ENCODE data around the gene FPR1.

Gene FPR1

DNA sequence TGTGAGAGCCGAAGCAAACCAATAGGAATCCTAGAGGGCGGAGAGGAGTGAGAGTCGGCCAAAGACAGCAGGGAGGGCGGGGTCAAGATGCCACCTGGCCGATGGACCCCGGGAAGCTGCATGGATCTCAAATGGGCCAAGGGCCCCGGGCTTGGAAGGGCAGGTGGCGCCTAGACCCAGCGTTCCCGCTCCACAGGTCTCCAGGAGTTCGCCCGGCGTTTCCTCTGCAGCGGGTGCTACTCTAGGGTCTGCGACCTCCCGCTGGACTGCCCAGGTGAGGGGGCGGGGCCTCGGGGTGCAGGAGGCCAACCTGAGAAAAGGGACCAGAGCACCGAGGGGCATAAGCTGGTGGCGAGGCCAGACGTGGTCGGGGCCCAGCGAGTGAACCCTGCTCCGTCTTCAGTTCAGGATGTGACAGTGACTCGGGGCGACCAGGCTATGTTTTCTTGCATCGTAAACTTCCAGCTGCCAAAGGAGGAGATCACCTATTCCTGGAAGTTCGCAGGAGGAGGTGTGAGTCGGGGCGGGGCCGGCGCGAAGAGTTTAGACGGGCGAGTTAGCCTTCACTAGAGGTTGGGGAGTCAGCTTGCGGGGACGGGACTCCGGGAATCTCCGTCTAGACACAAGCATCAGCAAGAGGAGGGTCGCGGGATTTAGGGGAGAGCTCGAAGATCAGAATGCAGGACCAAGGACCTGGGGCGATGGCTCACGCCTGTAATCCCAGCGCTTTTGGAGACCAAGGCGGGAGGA lies 48.7 kb downstream of the FPR1 start:
- TF ChIP-seq, protein P1, sequence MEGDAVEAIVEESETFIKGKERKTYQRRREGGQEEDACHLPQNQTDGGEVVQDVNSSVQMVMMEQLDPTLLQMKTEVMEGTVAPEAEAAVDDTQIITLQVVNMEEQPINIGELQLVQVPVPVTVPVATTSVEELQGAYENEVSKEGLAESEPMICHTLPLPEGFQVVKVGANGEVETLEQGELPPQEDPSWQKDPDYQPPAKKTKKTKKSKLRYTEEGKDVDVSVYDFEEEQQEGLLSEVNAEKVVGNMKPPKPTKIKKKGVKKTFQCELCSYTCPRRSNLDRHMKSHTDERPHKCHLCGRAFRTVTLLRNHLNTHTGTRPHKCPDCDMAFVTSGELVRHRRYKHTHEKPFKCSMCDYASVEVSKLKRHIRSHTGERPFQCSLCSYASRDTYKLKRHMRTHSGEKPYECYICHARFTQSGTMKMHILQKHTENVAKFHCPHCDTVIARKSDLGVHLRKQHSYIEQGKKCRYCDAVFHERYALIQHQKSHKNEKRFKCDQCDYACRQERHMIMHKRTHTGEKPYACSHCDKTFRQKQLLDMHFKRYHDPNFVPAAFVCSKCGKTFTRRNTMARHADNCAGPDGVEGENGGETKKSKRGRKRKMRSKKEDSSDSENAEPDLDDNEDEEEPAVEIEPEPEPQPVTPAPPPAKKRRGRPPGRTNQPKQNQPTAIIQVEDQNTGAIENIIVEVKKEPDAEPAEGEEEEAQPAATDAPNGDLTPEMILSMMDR (IDR thresholded peaks at IDR 0.05; ENCODE audit: control insufficient read depth, extremely low read depth, insufficient read depth), result no peak
- H3K4me3 ChIP-seq (ENCODE audit: low read depth, low read length), result no peak overlapping the region
- no peak for DNase-seq (ENCODE audit: low read depth)

DNA sequence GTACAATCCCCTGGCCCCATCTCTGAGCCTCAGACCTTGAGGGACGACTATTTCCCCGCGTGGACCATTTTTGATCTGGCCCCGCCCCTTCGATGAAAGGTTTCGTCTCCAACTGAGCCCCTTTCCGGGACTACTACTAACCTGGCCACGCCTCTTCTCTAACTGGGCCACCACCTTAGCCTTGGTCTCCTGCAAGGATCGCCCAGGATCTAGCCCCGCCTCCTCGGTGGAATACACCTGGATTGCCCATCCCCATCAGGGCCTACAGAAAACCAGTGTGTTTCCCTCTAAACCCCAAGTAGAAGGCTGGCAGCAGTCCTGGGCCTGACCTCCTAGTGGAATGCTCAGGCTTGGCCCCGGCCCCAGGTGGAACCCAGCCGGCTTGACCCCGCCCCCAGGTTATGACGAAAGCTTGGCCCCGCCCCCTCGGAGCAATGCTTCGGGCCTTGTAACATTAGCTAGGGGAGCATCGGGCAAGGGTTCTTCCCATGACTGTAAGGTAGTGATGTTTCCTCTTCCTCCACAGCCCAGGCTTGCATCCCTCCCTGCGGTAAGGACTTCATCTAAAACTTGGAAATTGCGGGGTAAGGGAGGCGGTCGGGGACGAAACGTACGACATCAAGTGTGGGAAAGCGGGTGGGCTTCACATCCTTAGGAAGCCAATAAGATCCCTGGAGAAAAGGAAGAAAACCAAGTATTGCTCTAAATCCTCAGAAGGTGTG lies 49.4 kb downstream of the FPR1 start:
- no peak for DNase-seq (ENCODE audit: low read depth)
- H3K4me3 ChIP-seq (ENCODE audit: low read depth, low read length), result no peak overlapping the region
- TF ChIP-seq, protein P1 (IDR thresholded peaks at IDR 0.05; ENCODE audit: control insufficient read depth, extremely low read depth, insufficient read depth), result no peak

DNA sequence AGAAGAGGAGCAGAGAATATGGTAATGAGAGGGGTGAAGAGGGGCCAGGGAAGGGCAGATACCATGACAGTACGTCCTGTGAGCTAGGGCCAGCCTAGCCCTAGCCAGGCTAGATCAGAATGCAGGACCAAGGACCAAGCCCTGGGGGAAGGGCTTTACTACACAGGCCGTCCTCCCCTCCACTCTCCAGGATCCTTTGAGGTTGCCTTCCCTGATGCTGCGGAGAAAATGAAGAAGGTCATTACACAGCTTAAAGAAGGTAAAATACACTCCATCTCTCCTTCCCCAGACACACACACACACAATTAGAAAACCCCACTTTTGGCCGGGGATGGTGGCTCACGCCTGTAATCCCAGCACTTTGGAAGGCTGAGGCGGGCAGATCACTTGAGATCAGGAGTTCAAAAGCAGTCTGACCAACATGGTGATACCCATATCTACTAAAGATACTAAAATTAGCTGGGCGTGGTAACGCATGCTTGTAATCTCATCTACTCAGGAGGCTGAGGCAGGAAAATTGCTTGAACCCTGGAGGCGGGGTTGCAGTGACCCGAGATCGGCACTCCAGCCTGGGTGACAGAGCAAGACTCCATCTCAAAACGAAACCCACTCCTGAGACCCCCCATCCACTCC lies 50.1 kb downstream of the FPR1 start:
- no peak overlapping the region for H3K4me3 ChIP-seq (ENCODE audit: low read depth, low read length)
- TF ChIP-seq, protein P1 (IDR thresholded peaks at IDR 0.05; ENCODE audit: control insufficient read depth, extremely low read depth, insufficient read depth), result no peak
- no peak for DNase-seq (ENCODE audit: low read depth)

DNA sequence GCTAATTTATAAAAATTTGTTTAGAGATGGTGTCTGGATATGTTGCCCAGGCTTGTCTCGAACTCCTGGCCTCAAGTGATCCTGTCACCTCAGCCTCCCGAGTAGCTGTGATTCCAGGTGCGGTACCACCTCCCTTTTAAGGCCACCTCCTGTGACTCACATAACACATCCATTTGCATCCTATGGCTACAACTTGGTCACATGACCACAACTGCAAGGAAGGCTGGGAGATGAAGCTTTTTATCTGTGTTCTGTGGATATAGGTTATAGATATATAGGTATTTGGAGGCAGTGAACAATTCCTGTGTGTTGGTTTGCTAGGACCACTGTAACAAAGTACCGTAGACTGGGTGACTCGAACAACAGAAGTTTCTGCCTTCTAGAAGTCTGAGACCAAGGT lies 52.5 kb downstream of the FPR1 start:
- TF ChIP-seq, protein P1 (IDR thresholded peaks at IDR 0.05; ENCODE audit: control insufficient read depth, extremely low read depth, insufficient read depth), result no peak
- H3K4me3 ChIP-seq (ENCODE audit: low read depth, low read length), result no peak overlapping the region
- no peak for DNase-seq (ENCODE audit: low read depth)

DNA sequence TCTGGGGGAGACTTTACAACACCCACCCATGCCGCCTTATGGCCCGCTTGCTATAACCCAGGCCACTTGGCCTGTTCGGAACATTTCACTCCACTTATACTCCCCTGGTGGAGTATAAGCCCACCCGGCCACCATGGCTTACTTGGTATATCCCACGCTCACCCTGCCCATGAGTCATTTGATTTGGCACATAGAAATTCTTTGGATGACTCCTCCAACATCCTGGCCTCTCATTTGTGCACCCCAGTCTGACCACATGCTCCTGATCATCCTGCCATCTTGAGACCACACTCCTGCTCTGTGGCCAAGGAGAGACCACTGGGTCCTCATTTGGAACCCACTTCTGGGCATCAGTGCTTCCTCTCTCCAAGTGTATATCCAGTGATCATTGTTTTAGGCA lies 53.4 kb downstream of the FPR1 start:
- no peak for DNase-seq (ENCODE audit: low read depth)
- TF ChIP-seq, protein P1 (IDR thresholded peaks at IDR 0.05; ENCODE audit: control insufficient read depth, extremely low read depth, insufficient read depth), result no peak
- H3K4me3 ChIP-seq (ENCODE audit: low read depth, low read length), result no peak overlapping the region

DNA sequence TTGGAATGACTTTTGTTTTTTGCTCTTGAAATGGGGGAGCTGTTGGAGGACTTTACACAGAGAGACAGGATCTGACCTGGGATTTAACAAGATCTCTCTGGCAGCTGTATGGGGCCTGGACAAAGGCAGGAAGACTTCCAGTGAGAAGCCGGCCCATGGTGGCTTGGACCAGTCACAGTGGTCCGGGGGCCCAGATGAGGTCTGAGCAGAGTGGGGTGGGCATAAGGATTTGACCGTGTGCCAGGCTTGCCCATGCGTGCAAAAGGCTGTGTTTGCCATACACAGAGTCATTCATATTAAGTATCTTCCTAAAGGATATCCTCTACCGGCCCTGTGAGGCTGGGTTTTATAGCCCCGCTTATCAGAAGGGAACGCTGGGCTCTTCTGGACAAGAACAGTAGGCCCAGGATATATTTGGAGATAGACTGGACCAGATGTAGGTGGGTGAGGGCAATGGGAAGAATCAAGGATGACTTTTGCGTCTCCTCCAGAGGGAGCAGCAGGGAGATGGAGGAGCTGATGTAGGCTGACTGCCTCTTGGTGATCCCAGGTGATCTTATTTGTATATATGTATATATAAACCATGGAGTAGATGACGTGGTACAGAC lies 54.4 kb downstream of the FPR1 start:
- no peak overlapping the region for H3K4me3 ChIP-seq (ENCODE audit: low read depth, low read length)
- no peak for DNase-seq (ENCODE audit: low read depth)

More for the DNA sequence above, 54.4 kb downstream of the FPR1 start:
- TF ChIP-seq, protein P1 (IDR thresholded peaks at IDR 0.05; ENCODE audit: control insufficient read depth, extremely low read depth, insufficient read depth), result no peak
